ENCODE measurements around the gene CNTNAP2. TPM values are rescaled to one million over a fixed set of nuclear protein-coding genes. Genes with fewer than 3 reads are reported as not detected.

Gene CNTNAP2
- total and polyA plus RNA-seq, 4 experiments from 2014 or later, result 0.19 to 0.50 (median 0.20) TPM; not detected in 1

GRCh38 chr7:148434887-148435286, 2318.3 kb downstream of the CNTNAP2 start:
- Mint-ChIP-seq H3K36me3 (no peaks in the 10 kb centered on the region), H3K4me1 (no peaks in the 10 kb centered on the region), H3K9me3 (peaks cover 0 to 4% (median under 1%) of the 10 kb centered on the region in 8 donors), H3K27ac (no peak overlapping the region), H3K27me3 (peaks cover 0 to 3% of the 10 kb centered on the region in 2 donors), H3K4me3 (no peak overlapping the region)
- ChIA-PET CTCF (ENCODE audit: partially characterized antibody) (no interaction called here), POLR2A (ENCODE audit: partially characterized antibody) (no interaction called here)
- Histone ChIP-seq H3K27ac (ENCODE audit: low read depth, low read length) (no peak overlapping the region), H3K4me3 (ENCODE audit: low read length in 2 of 2) (no peak overlapping the region), H3K27me3 (ENCODE audit: insufficient read depth, low read length) (no peaks in the 10 kb centered on the region), H3K9me3 (ENCODE audit: control insufficient read depth in 1 of 2, low read length in 2 of 2) (no peaks in the 10 kb centered on the region), H3K36me3 (ENCODE audit: insufficient read depth, low read length) (no peaks in the 10 kb centered on the region), H3K4me1 (ENCODE audit: insufficient read depth, low read length) (no peaks in the 10 kb centered on the region)
- intact Hi-C loops (cut with micrococcal nuclease), result no loop called here
- DNase-seq, result no peak

GRCh38 chr7:148435715-148436114, 2319.1 kb downstream of the CNTNAP2 start:
- Mint-ChIP-seq H3K4me3 (no peak overlapping the region), H3K4me1 (no peaks in the 10 kb centered on the region), H3K27ac (no peak overlapping the region), H3K27me3 (peaks cover 0 to 3% of the 10 kb centered on the region in 2 donors), H3K36me3 (no peaks in the 10 kb centered on the region), H3K9me3 (no peaks in the 10 kb centered on the region)
- intact Hi-C loops (cut with micrococcal nuclease), result no loop called here
- H3K4me3 ChIP-seq (ENCODE audit: low read length in 2 of 2), result no peak overlapping the region
- DNase-seq, result no peak
- H3K4me1 ChIP-seq (ENCODE audit: insufficient read depth, low read length), result no peaks in the 10 kb centered on the region
- H3K9me3 ChIP-seq (ENCODE audit: control insufficient read depth in 1 of 2, low read length in 2 of 2), result no peaks in the 10 kb centered on the region
- ChIA-PET POLR2A (ENCODE audit: partially characterized antibody) (no interaction called here), CTCF (ENCODE audit: partially characterized antibody) (no interaction called here)
- no peaks in the 10 kb centered on the region for H3K36me3 ChIP-seq (ENCODE audit: insufficient read depth, low read length)
- no peaks in the 10 kb centered on the region for H3K27me3 ChIP-seq (ENCODE audit: insufficient read depth, low read length)
- H3K27ac ChIP-seq (ENCODE audit: low read depth, low read length), result no peak overlapping the region

- no peak overlapping the region for H3K4me3 Mint-ChIP-seq
- no peak overlapping the region for H3K27ac ChIP-seq (ENCODE audit: low read depth, low read length)
- no peaks in the 10 kb centered on the region for H3K4me1 ChIP-seq (ENCODE audit: insufficient read depth, low read length)
- no peak overlapping the region for H3K4me3 ChIP-seq (ENCODE audit: low read length in 2 of 2)
- H3K27me3 Mint-ChIP-seq, result peaks cover 0 to 3% of the 10 kb centered on the region in 2 donors
- no peaks in the 10 kb centered on the region for H3K27me3 ChIP-seq (ENCODE audit: insufficient read depth, low read length)
- H3K36me3 Mint-ChIP-seq, result no peaks in the 10 kb centered on the region
- no peaks in the 10 kb centered on the region for H3K9me3 ChIP-seq (ENCODE audit: control insufficient read depth in 1 of 2, low read length in 2 of 2)
- ChIA-PET POLR2A (ENCODE audit: partially characterized antibody) (no interaction called here), CTCF (ENCODE audit: partially characterized antibody) (no interaction called here)
- no peak for DNase-seq
- H3K9me3 Mint-ChIP-seq, result no peaks in the 10 kb centered on the region
- H3K36me3 ChIP-seq (ENCODE audit: insufficient read depth, low read length), result no peaks in the 10 kb centered on the region
- H3K27ac Mint-ChIP-seq, result no peak overlapping the region
- intact Hi-C loops (cut with micrococcal nuclease), result no loop called here
- no peaks in the 10 kb centered on the region for H3K4me1 Mint-ChIP-seq
Observed at GRCh38 chr7:148436135-148436534, 2319.5 kb downstream of the CNTNAP2 start.

- Histone ChIP-seq H3K9me3 (ENCODE audit: control insufficient read depth in 1 of 2, low read length in 2 of 2) (no peaks in the 10 kb centered on the region), H3K27ac (ENCODE audit: low read depth, low read length) (no peak overlapping the region), H3K4me1 (ENCODE audit: insufficient read depth, low read length) (no peaks in the 10 kb centered on the region), H3K4me3 (ENCODE audit: low read length in 2 of 2) (no peak overlapping the region), H3K36me3 (ENCODE audit: insufficient read depth, low read length) (no peaks in the 10 kb centered on the region), H3K27me3 (ENCODE audit: insufficient read depth, low read length) (no peaks in the 10 kb centered on the region)
- DNase-seq, result no peak
- Mint-ChIP-seq H3K27me3 (peaks cover 0 to 3% of the 10 kb centered on the region in 2 donors), H3K4me1 (no peaks in the 10 kb centered on the region), H3K4me3 (no peak overlapping the region), H3K9me3 (no peaks in the 10 kb centered on the region), H3K36me3 (no peaks in the 10 kb centered on the region), H3K27ac (no peak overlapping the region)
- CTCF ChIA-PET (ENCODE audit: partially characterized antibody), result no interaction called here
- POLR2A ChIA-PET (ENCODE audit: partially characterized antibody), result no interaction called here
- intact Hi-C loops (cut with micrococcal nuclease), result no loop called here
Observed at GRCh38 chr7:148436571-148436970, 2320.0 kb downstream of the CNTNAP2 start.

GRCh38 chr7:148437043-148437442, 2320.4 kb downstream of the CNTNAP2 start:
- H3K4me3 ChIP-seq (ENCODE audit: low read length in 2 of 2), result no peak overlapping the region
- Mint-ChIP-seq H3K9me3 (no peaks in the 10 kb centered on the region), H3K27me3 (peaks cover 0 to 3% of the 10 kb centered on the region in 2 donors), H3K4me3 (no peak overlapping the region), H3K4me1 (no peaks in the 10 kb centered on the region), H3K27ac (no peak overlapping the region), H3K36me3 (no peaks in the 10 kb centered on the region)
- no peaks in the 10 kb centered on the region for H3K4me1 ChIP-seq (ENCODE audit: insufficient read depth, low read length)
- intact Hi-C loops (cut with micrococcal nuclease), result no loop called here
- DNase-seq, result no peak
- CTCF ChIA-PET (ENCODE audit: partially characterized antibody), result no interaction called here
- H3K9me3 ChIP-seq (ENCODE audit: control insufficient read depth in 1 of 2, low read length in 2 of 2), result no peaks in the 10 kb centered on the region
- POLR2A ChIA-PET (ENCODE audit: partially characterized antibody), result no interaction called here
- H3K27ac ChIP-seq (ENCODE audit: low read depth, low read length), result no peak overlapping the region
- no peaks in the 10 kb centered on the region for H3K36me3 ChIP-seq (ENCODE audit: insufficient read depth, low read length)
- H3K27me3 ChIP-seq (ENCODE audit: insufficient read depth, low read length), result no peaks in the 10 kb centered on the region

- Mint-ChIP-seq H3K27me3 (peaks cover 0 to 3% of the 10 kb centered on the region in 2 donors), H3K27ac (no peak overlapping the region), H3K9me3 (no peaks in the 10 kb centered on the region), H3K4me1 (no peaks in the 10 kb centered on the region), H3K4me3 (no peak overlapping the region), H3K36me3 (no peaks in the 10 kb centered on the region)
- Histone ChIP-seq H3K36me3 (ENCODE audit: insufficient read depth, low read length) (no peaks in the 10 kb centered on the region), H3K4me3 (ENCODE audit: low read length in 2 of 2) (no peak overlapping the region), H3K27me3 (ENCODE audit: insufficient read depth, low read length) (no peaks in the 10 kb centered on the region), H3K4me1 (ENCODE audit: insufficient read depth, low read length) (no peaks in the 10 kb centered on the region), H3K27ac (ENCODE audit: low read depth, low read length) (no peak overlapping the region), H3K9me3 (ENCODE audit: control insufficient read depth in 1 of 2, low read length in 2 of 2) (no peaks in the 10 kb centered on the region)
- intact Hi-C loops (cut with micrococcal nuclease), result no loop called here
- CTCF ChIA-PET (ENCODE audit: partially characterized antibody), result interaction anchor here (0.7 kb wide), 1 partner anchor 1441 kb away, joined by 3 read pairs; no protein-coding TSS in a partner anchor
- POLR2A ChIA-PET (ENCODE audit: partially characterized antibody), result no interaction called here
- no peak for DNase-seq
Observed at GRCh38 chr7:148442141-148442655, 2325.6 kb downstream of the CNTNAP2 start.

GRCh38 chr7:148442933-148443332, 2326.3 kb downstream of the CNTNAP2 start:
- Mint-ChIP-seq H3K9me3 (no peaks in the 10 kb centered on the region), H3K4me3 (no peak overlapping the region), H3K27ac (no peak overlapping the region), H3K27me3 (peaks cover 0 to 3% of the 10 kb centered on the region in 2 donors), H3K36me3 (no peaks in the 10 kb centered on the region), H3K4me1 (no peaks in the 10 kb centered on the region)
- DNase-seq, result no peak
- intact Hi-C loops (cut with micrococcal nuclease), result no loop called here
- Histone ChIP-seq H3K4me3 (ENCODE audit: low read length in 2 of 2) (no peak overlapping the region), H3K9me3 (ENCODE audit: control insufficient read depth in 1 of 2, low read length in 2 of 2) (no peaks in the 10 kb centered on the region), H3K4me1 (ENCODE audit: insufficient read depth, low read length) (no peaks in the 10 kb centered on the region), H3K27me3 (ENCODE audit: insufficient read depth, low read length) (no peaks in the 10 kb centered on the region), H3K27ac (ENCODE audit: low read depth, low read length) (no peak overlapping the region), H3K36me3 (ENCODE audit: insufficient read depth, low read length) (no peaks in the 10 kb centered on the region)
- ChIA-PET CTCF (ENCODE audit: partially characterized antibody) (no interaction called here), POLR2A (ENCODE audit: partially characterized antibody) (no interaction called here)
